GM19240 (cell line): ENCODE data around the gene BORCS8.
"Not testable (repeated sequence)": the region's sequence is repeated elsewhere in the genome, so short reads cannot be mapped to it uniquely, and the experiment has no call there.

Experiments used
- DNase-seq: peaks from one replicate; pipeline ENCODE4 v3.0.0; 2011; ENCODE audit warnings: low spot score; ENCODE audit not compliant: insufficient read length

Gene BORCS8

GRCh38 chr19:19151418-19151817, 40.5 kb downstream of the BORCS8 start:
- no peak for DNase-seq

- no peak for DNase-seq
These were observed 42.5 kb downstream of the BORCS8 start for GRCh38 chr19:19149435-19149834.

- not testable (repeated sequence) for DNase-seq
These were observed 43.4 kb downstream of the BORCS8 start for GRCh38 chr19:19148504-19148903.

- DNase-seq = no peak
These were observed 44.6 kb downstream of the BORCS8 start for GRCh38 chr19:19147344-19147743.

- DNase-seq = no peak
These were observed 45.1 kb downstream of the BORCS8 start for GRCh38 chr19:19146865-19147264.

- DNase-seq = no peak
These were observed 46.0 kb downstream of the BORCS8 start for GRCh38 chr19:19145684-19146608.

- no peak for DNase-seq
These were observed 46.7 kb downstream of the BORCS8 start for GRCh38 chr19:19145281-19145680.

GRCh38 chr19:19142347-19142746, 49.6 kb downstream of the BORCS8 start:
- no peak for DNase-seq

- DNase-seq = no peak
These were observed 51.5 kb downstream of the BORCS8 start for GRCh38 chr19:19140476-19140875.

GRCh38 chr19:19139876-19140229, 52.1 kb downstream of the BORCS8 start:
- no peak for DNase-seq

- peak; percentile 100 for DNase-seq
These were observed 53.6 kb downstream of the BORCS8 start, which contains the start of gene TMEM161A for GRCh38 chr19:19138109-19138981. Gene TMEM161A (minus strand): TSS chr19:19138478. CDS start chr19:19138428, 50 bp downstream.

GRCh38 chr19:19137556-19138108, 54.3 kb downstream of the BORCS8 start:
- no peak for DNase-seq

- DNase-seq = not testable (repeated sequence)
These were observed 56.2 kb downstream of the BORCS8 start for GRCh38 chr19:19135713-19136112.

GRCh38 chr19:19134687-19135158, 57.2 kb downstream of the BORCS8 start:
- DNase-seq = no peak

GRCh38 chr19:19133985-19134384, 58.0 kb downstream of the BORCS8 start:
- no peak for DNase-seq

GRCh38 chr19:19132912-19133311, 59.0 kb downstream of the BORCS8 start:
- no peak for DNase-seq

GRCh38 chr19:19131989-19132388, 60.0 kb downstream of the BORCS8 start:
- no peak for DNase-seq
